DOHH2 (cell line): ENCODE results near the gene SPATA20.

Experiments
- H3F3A ChIP-seq: fragments of 200-600 bp; sonication (generic), shearing (Covaris generic); 2 replicates; pipeline ENCODE4 v1.6.0; 2016; ENCODE audit warnings: antibody characterized with exemption, mild to moderate bottlenecking; ENCODE audit not compliant: control insufficient read depth, insufficient read depth
- H3K27ac ChIP-seq: fragments of 200-600 bp; sonication (generic); 2 replicates; pipeline ENCODE4 v1.5.1; 2014; ENCODE audit warnings: low read depth, mild to moderate bottlenecking, low read length, moderate library complexity
- H3K27me3 ChIP-seq: fragments of 200-600 bp; sonication (generic); 2 replicates; pipeline ENCODE4 v1.6.1; 2014; ENCODE audit warnings: mild to moderate bottlenecking, low read length, mixed read lengths; ENCODE audit not compliant: control insufficient read depth
- H3K36me3 ChIP-seq: fragments of 200-600 bp; sonication (generic); 2 replicates; pipeline ENCODE4 v1.6.1; 2014; ENCODE audit warnings: mild to moderate bottlenecking, low read length, moderate library complexity, mixed read lengths; ENCODE audit not compliant: control insufficient read depth
- H3K4me1 ChIP-seq: fragments of 200-600 bp; sonication (generic); 2 replicates; pipeline ENCODE4 v1.6.1; 2014; ENCODE audit warnings: mild to moderate bottlenecking, low read length, mixed read lengths; ENCODE audit not compliant: control insufficient read depth
- H3K4me2 ChIP-seq: fragments of 200-600 bp; sonication (generic); 2 replicates; pipeline ENCODE4 v1.6.0; 2014; ENCODE audit warnings: mild to moderate bottlenecking, low read length, moderate library complexity
- H3K4me3 ChIP-seq: fragments of 200-600 bp; sonication (generic); 2 replicates; pipeline ENCODE4 v1.5.1; 2014; ENCODE audit warnings: mild to moderate bottlenecking, low read length, mixed read lengths
- H3K79me2 ChIP-seq: fragments of 200-600 bp; sonication (generic); 2 replicates; pipeline ENCODE4 v1.6.1; 2014; ENCODE audit warnings: mild to moderate bottlenecking, low read length, mixed read lengths; ENCODE audit not compliant: control insufficient read depth
- H3K9me2 ChIP-seq: fragments of 200-600 bp; sonication (generic); replicated peaks from 2 replicates; pipeline ENCODE4 v1.6.1; 2014; ENCODE audit warnings: mild to moderate bottlenecking, low read length, mixed read lengths; ENCODE audit not compliant: control insufficient read depth
- H3K9me3 ChIP-seq: fragments of 200-600 bp; sonication (generic); 2 replicates; pipeline ENCODE4 v1.6.1; 2014; ENCODE audit warnings: antibody characterized with exemption, low read length, mixed read lengths; ENCODE audit not compliant: control insufficient read depth, insufficient read depth
- H4K20me1 ChIP-seq: fragments of 200-600 bp; sonication (generic); 2 replicates; pipeline ENCODE4 v1.6.0; 2014; ENCODE audit warnings: low read depth, mild to moderate bottlenecking, antibody characterized with exemption, low read length, moderate library complexity; ENCODE audit not compliant: control insufficient read depth, insufficient read depth
- CTCF ChIP-seq: fragments of 200-600 bp; sonication (generic); IDR thresholded peaks from one replicate; pipeline ENCODE4 v1.5.1; 2014; ENCODE audit warnings: antibody characterized with exemption, mild to moderate bottlenecking, low read depth, low read length; ENCODE audit not compliant: poor library complexity, severe bottlenecking
- EZH2phosphoT487 ChIP-seq: fragments of 200-600 bp; sonication (generic); IDR thresholded peaks from 2 replicates; pipeline ENCODE4 v1.6.1; 2017; ENCODE audit warnings: borderline replicate concordance, mild to moderate bottlenecking, antibody characterized with exemption, low read length, moderate library complexity, mixed read lengths

SPATA20 gene

GRCh38 chr17:50514388-50514787, 32.6 kb upstream of the SPATA20 start:
- H3K27ac ChIP-seq: no peak overlapping the region
- no peaks in the 10 kb centered on the region; the same call in 1 of the 2 replicates for H3F3A ChIP-seq
- H3K36me3 ChIP-seq: no peaks in the 10 kb centered on the region
- H3K9me3 ChIP-seq: no peaks in the 10 kb centered on the region
- no peak for TF ChIP-seq EZH2phosphoT487
- TF ChIP-seq CTCF: no peak
- H3K27me3 ChIP-seq: no peaks in the 10 kb centered on the region
- H3K79me2 ChIP-seq: peaks cover 4% of the 10 kb centered on the region; the same call in 1 of the 2 replicates
- no peaks in the 10 kb centered on the region for H4K20me1 ChIP-seq
- no peak overlapping the region for H3K4me3 ChIP-seq
- no peak overlapping the region for H3K4me2 ChIP-seq
- peaks cover 19% of the 10 kb centered on the region for H3K4me1 ChIP-seq
- no peaks in the 10 kb centered on the region for H3K9me2 ChIP-seq

GRCh38 chr17:50514936-50515702, 31.9 kb upstream of the SPATA20 start:
- TF ChIP-seq CTCF (no peak), EZH2phosphoT487 (no peak)
- Histone ChIP-seq H3K27ac (no peak overlapping the region), H3K4me2 (peak overlapping the region; percentile 8; the same call in 1 of the 2 replicates)

GRCh38 chr17:50517011-50517410, 30.0 kb upstream of the SPATA20 start:
- no peak overlapping the region for H3K4me3 ChIP-seq
- H3K9me2 ChIP-seq: no peaks in the 10 kb centered on the region
- H3K9me3 ChIP-seq: no peaks in the 10 kb centered on the region
- no peaks in the 10 kb centered on the region for H3K27me3 ChIP-seq
- no peaks in the 10 kb centered on the region for H3F3A ChIP-seq
- H3K4me1 ChIP-seq: peaks cover 10% of the 10 kb centered on the region
- no peak overlapping the region for H3K4me2 ChIP-seq
- H3K79me2 ChIP-seq: no peaks in the 10 kb centered on the region
- H3K36me3 ChIP-seq: no peaks in the 10 kb centered on the region
- no peak for TF ChIP-seq EZH2phosphoT487
- TF ChIP-seq CTCF: no peak
- H4K20me1 ChIP-seq: no peaks in the 10 kb centered on the region
- no peak overlapping the region for H3K27ac ChIP-seq

More at GRCh38 chr17:50514936-50515702, 31.9 kb upstream of the SPATA20 start:
- Histone ChIP-seq H3K27me3 (no peaks in the 10 kb centered on the region), H3K79me2 (no peaks in the 10 kb centered on the region), H3K36me3 (no peaks in the 10 kb centered on the region), H3K4me3 (no peak overlapping the region), H3K9me3 (no peaks in the 10 kb centered on the region), H3K9me2 (no peaks in the 10 kb centered on the region), H3F3A (no peaks in the 10 kb centered on the region), H4K20me1 (no peaks in the 10 kb centered on the region), H3K4me1 (peaks cover 14% of the 10 kb centered on the region)
